ENCODE data around the gene DKC1. TPM values are rescaled to one million over a fixed set of nuclear protein-coding genes. Genes with fewer than 3 reads are reported as not detected.

DKC1 gene
- total RNA-seq, 1 donor from 2014 or later: 28.5 TPM

GRCh38 chrX:154804957-154805695, 42.5 kb downstream of the DKC1 start, which contains the start of gene MPP1:
MPP1 (minus strand) TSS chrX:154805485; CDS start chrX:154805373, 112 bp downstream.
- Mint-ChIP-seq H3K4me3 (ENCODE audit: unreplicated experiment) (peak within 1 kb of the TSS; percentile 80), H3K36me3 (ENCODE audit: low read depth, unreplicated experiment) (no peaks in the 10 kb centered on the region), H3K27ac (ENCODE audit: unreplicated experiment) (no peak within 1 kb of the TSS), H3K9me3 (ENCODE audit: unreplicated experiment) (no peaks in the 10 kb centered on the region), H3K4me1 (ENCODE audit: unreplicated experiment) (peaks cover 16% of the 10 kb centered on the region), H3K27me3 (ENCODE audit: unreplicated experiment) (peaks cover 4% of the 10 kb centered on the region)
- peak; percentile 65 for DNase-seq (ENCODE audit: low spot score)
- no peak for TF ChIP-seq CTCF (IDR thresholded peaks at IDR 0.05; ENCODE audit: unreplicated experiment)

- H3K27ac Mint-ChIP-seq (ENCODE audit: unreplicated experiment): no peak overlapping the region
- H3K4me1 Mint-ChIP-seq (ENCODE audit: unreplicated experiment): peaks cover 10% of the 10 kb centered on the region
- no peak for DNase-seq (ENCODE audit: low spot score)
- H3K36me3 Mint-ChIP-seq (ENCODE audit: low read depth, unreplicated experiment): no peaks in the 10 kb centered on the region
- H3K27me3 Mint-ChIP-seq (ENCODE audit: unreplicated experiment): peaks cover 4% of the 10 kb centered on the region
- no peak for TF ChIP-seq CTCF (IDR thresholded peaks at IDR 0.05; ENCODE audit: unreplicated experiment)
- H3K9me3 Mint-ChIP-seq (ENCODE audit: unreplicated experiment): no peaks in the 10 kb centered on the region
- H3K4me3 Mint-ChIP-seq (ENCODE audit: unreplicated experiment): peak overlapping the region; percentile 80
Observed at GRCh38 chrX:154805696-154806091, 43.0 kb downstream of the DKC1 start.

DNA sequence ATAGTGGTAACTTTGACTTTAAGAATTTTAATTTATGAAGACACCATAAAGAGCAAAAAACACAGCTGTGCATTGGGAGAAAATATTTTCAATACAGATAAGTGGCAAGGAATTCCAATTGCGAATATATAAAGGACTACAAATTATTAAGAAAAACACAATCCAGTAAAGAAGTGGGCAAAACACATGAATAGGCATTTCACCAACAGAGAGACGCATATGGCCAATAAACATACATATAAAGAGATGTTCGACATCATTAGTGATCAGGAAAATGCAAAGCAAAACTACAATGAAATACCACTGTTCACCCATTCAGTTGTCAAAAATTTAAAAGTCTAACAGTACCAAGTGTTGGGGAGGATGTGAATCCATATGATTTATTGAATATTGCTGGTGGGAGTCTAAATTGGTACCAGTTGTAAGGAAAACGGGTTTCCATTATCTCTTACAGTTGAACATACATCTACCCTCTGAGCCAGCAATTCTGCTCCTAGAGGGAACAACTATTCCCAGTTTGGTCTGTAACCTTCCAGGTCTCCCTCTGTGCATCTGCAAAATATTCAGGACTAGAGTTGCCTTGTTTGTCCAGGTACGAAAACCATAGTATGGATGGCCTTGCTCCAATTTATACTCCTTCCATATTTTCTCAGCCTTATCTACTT, 44.3 kb downstream of the DKC1 start:
- H3K4me1 Mint-ChIP-seq (ENCODE audit: unreplicated experiment): peaks cover 5% of the 10 kb centered on the region
- H3K4me3 Mint-ChIP-seq (ENCODE audit: unreplicated experiment): no peak overlapping the region
- H3K27me3 Mint-ChIP-seq (ENCODE audit: unreplicated experiment): peaks cover 4% of the 10 kb centered on the region

GRCh38 chrX:154809939-154810665, 47.4 kb downstream of the DKC1 start:
- Mint-ChIP-seq H3K27me3 (ENCODE audit: unreplicated experiment) (no peaks in the 10 kb centered on the region), H3K4me1 (ENCODE audit: unreplicated experiment) (no peaks in the 10 kb centered on the region), H3K9me3 (ENCODE audit: unreplicated experiment) (no peaks in the 10 kb centered on the region), H3K4me3 (ENCODE audit: unreplicated experiment) (no peak overlapping the region), H3K36me3 (ENCODE audit: low read depth, unreplicated experiment) (no peaks in the 10 kb centered on the region), H3K27ac (ENCODE audit: unreplicated experiment) (no peak overlapping the region)
- no peak for TF ChIP-seq CTCF (IDR thresholded peaks at IDR 0.05; ENCODE audit: unreplicated experiment)
- no peak for DNase-seq (ENCODE audit: low spot score)

More for the DNA sequence above, 44.3 kb downstream of the DKC1 start:
- H3K9me3 Mint-ChIP-seq (ENCODE audit: unreplicated experiment): no peaks in the 10 kb centered on the region
- no peak for DNase-seq (ENCODE audit: low spot score)
- no peak for TF ChIP-seq CTCF (IDR thresholded peaks at IDR 0.05; ENCODE audit: unreplicated experiment)
- no peak overlapping the region for H3K27ac Mint-ChIP-seq (ENCODE audit: unreplicated experiment)
- H3K36me3 Mint-ChIP-seq (ENCODE audit: low read depth, unreplicated experiment): no peaks in the 10 kb centered on the region
